Measurements from ENCODE around the gene SP9. TPM values are rescaled to one million over a fixed set of nuclear protein-coding genes. Genes with fewer than 3 reads are reported as not detected.

SP9 gene
- total RNA-seq, 1 donor from 2014 or later: not detected

- peaks cover 1% of the 10 kb centered on the region for H3K27me3 Mint-ChIP-seq (ENCODE audit: unreplicated experiment)
- no peaks in the 10 kb centered on the region for H3K9me3 Mint-ChIP-seq (ENCODE audit: unreplicated experiment)
- DNase-seq: no peak
- no peaks in the 10 kb centered on the region for H3K36me3 Mint-ChIP-seq (ENCODE audit: unreplicated experiment)
- H3K27ac Mint-ChIP-seq (ENCODE audit: unreplicated experiment): no peak overlapping the region
- H3K4me1 Mint-ChIP-seq (ENCODE audit: low read depth, unreplicated experiment): no peaks in the 10 kb centered on the region
- no peak for TF ChIP-seq CTCF (IDR thresholded peaks at IDR 0.05; ENCODE audit: partially characterized antibody, unreplicated experiment)
- H3K4me3 Mint-ChIP-seq (ENCODE audit: unreplicated experiment): no peak overlapping the region
Observed at GRCh38 chr2:174376967-174377366, 42.2 kb downstream of the SP9 start.

DNA sequence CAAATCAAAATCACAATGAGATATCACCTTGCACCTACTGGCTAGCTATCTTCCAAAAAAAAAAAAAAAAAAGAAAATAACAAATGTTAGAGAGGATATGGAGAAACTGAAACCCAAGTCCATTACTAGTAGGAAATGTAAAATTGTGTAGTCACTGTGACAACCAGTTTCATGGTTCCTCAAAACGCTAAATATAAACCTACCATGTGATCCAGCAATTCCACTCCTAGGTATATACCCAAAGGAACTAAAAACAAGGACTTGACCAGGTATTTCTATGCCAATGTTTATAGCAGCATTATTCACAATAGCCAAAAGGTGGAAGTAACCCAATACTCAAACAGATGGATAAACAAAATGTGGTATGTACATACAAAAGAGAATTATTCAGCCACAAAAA lies 49.0 kb downstream of the SP9 start:
- H3K36me3 Mint-ChIP-seq (ENCODE audit: unreplicated experiment): peaks cover 5% of the 10 kb centered on the region
- H3K27me3 Mint-ChIP-seq (ENCODE audit: unreplicated experiment): no peaks in the 10 kb centered on the region
- H3K4me3 Mint-ChIP-seq (ENCODE audit: unreplicated experiment): no peak overlapping the region
- DNase-seq: no peak
- H3K9me3 Mint-ChIP-seq (ENCODE audit: unreplicated experiment): no peaks in the 10 kb centered on the region
- no peaks in the 10 kb centered on the region for H3K4me1 Mint-ChIP-seq (ENCODE audit: low read depth, unreplicated experiment)
- no peak overlapping the region for H3K27ac Mint-ChIP-seq (ENCODE audit: unreplicated experiment)
- TF ChIP-seq CTCF (IDR thresholded peaks at IDR 0.05; ENCODE audit: partially characterized antibody, unreplicated experiment): no peak

DNA sequence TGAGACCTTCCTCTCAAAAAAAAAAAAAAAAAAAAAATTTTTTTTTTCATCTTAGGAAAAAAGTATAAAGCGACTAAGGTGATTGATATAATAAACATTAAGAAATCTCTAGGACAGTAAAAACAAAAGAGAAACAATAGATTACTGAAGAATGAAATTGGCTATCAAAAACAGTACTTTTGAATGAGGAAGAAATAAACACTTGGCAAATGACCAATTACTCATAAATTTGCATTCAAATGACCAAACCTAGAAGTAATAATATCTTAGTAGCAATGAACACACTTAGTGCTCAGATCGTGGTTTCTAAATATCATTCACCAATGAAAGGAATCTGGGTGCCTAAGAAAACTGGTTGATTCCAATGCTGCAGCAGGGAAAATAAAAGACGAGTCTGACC lies 50.4 kb downstream of the SP9 start:
- Mint-ChIP-seq H3K36me3 (ENCODE audit: unreplicated experiment) (peaks cover 9% of the 10 kb centered on the region), H3K4me1 (ENCODE audit: low read depth, unreplicated experiment) (no peaks in the 10 kb centered on the region), H3K4me3 (ENCODE audit: unreplicated experiment) (no peak overlapping the region), H3K27me3 (ENCODE audit: unreplicated experiment) (no peaks in the 10 kb centered on the region), H3K27ac (ENCODE audit: unreplicated experiment) (no peak overlapping the region), H3K9me3 (ENCODE audit: unreplicated experiment) (no peaks in the 10 kb centered on the region)
- DNase-seq: no peak
- no peak for TF ChIP-seq CTCF (IDR thresholded peaks at IDR 0.05; ENCODE audit: partially characterized antibody, unreplicated experiment)

Other genes with a start within 250 kb of the SP9 start
- gene OLA1, start 86.4 kb upstream of the SP9 start, total RNA-seq (ENCODE audit: unreplicated experiment): 96.2 TPM
- 51.3 TPM for gene SCRN3, start 60.8 kb downstream of the SP9 start, total RNA-seq (ENCODE audit: unreplicated experiment)
- gene GPR155, start 152.1 kb downstream of the SP9 start, total RNA-seq (ENCODE audit: unreplicated experiment): 51.1 TPM

All from glutamatergic neuron (in vitro differentiated cells).